CD4-positive, alpha-beta memory T cell (primary cell): ENCODE data around the gene WFDC11. TPM values are rescaled to one million over a fixed set of nuclear protein-coding genes. Genes with fewer than 3 reads are reported as not detected.
"Not testable (repeated sequence)": the region's sequence is repeated elsewhere in the genome, so short reads cannot be mapped to it uniquely, and the experiment has no call there.

Source experiments
- CTCF ChIA-PET: fragments of 350-600 bp; sonication (Branson Sonifier 250); formaldehyde crosslinking; loops from one replicate; lab custom pipeline; 2021; ENCODE audit warnings: inconsistent platforms; ENCODE audit not compliant: partially characterized antibody; lab: Charles Lee
- POLR2A ChIA-PET: fragments of 350-600 bp; sonication (Branson Sonifier 250); formaldehyde crosslinking; loops from one replicate; lab custom pipeline; 2021; ENCODE audit not compliant: partially characterized antibody; lab: Charles Lee
- DNase-seq, 5 donors: peaks; one replicate each; pipeline versions ENCODE4 v3.0.0 to v3.0.0-alpha.2; 2020 to 2022; ENCODE audit warnings: mixed read lengths in 1 of 5
- H3K27ac ChIP-seq: one replicate; pipeline ENCODE4 v1.7.0; 2013; ENCODE audit warnings: low read depth, low read length
- H3K27me3 ChIP-seq: 2 replicates; pipeline ENCODE4 v1.7.0; 2013; ENCODE audit warnings: mild to moderate bottlenecking, low read length, moderate library complexity; ENCODE audit not compliant: insufficient read depth
- H3K36me3 ChIP-seq: 2 replicates; pipeline ENCODE4 v1.7.0; 2013; ENCODE audit warnings: mild to moderate bottlenecking, low read length, moderate library complexity; ENCODE audit not compliant: insufficient read depth
- H3K4me1 ChIP-seq: 2 replicates; pipeline ENCODE4 v1.7.0; 2013; ENCODE audit warnings: mild to moderate bottlenecking, low read length, moderate library complexity; ENCODE audit not compliant: insufficient read depth
- H3K4me3 ChIP-seq, 2 donors: one replicate each; pipeline ENCODE4 v1.7.0; 2013; ENCODE audit warnings: low read length in 2 of 2, mild to moderate bottlenecking in 1 of 2
- H3K9me3 ChIP-seq, 2 donors: one replicate each; pipeline ENCODE4 v1.7.0; 2013; ENCODE audit warnings: low read length in 2 of 2, control low read depth in 1 of 2; ENCODE audit not compliant: control insufficient read depth in 1 of 2
- H3K27ac Mint-ChIP-seq, 7 donors: one replicate each; pipeline ENCODE4 v1.8.0; 2020 to 2021; ENCODE audit warnings: mixed read lengths in 7 of 7, mild to moderate bottlenecking in 6 of 7, inconsistent platforms in 3 of 7, moderate library complexity in 3 of 7
- H3K27me3 Mint-ChIP-seq, 2 donors: one replicate each; pipeline ENCODE4 v1.8.0; 2020 to 2021; ENCODE audit warnings: mixed read lengths in 2 of 2
- H3K36me3 Mint-ChIP-seq, 2 donors: one replicate each; pipeline ENCODE4 v1.8.0; 2020 to 2021; ENCODE audit warnings: mixed read lengths in 2 of 2, inconsistent platforms in 1 of 2, mild to moderate bottlenecking in 1 of 2
- H3K4me1 Mint-ChIP-seq, 4 donors: one replicate each; pipeline ENCODE4 v1.8.0; 2020 to 2021; ENCODE audit warnings: mixed read lengths in 4 of 4, mild to moderate bottlenecking in 1 of 4
- H3K4me3 Mint-ChIP-seq, 8 donors: one replicate each; pipeline ENCODE4 v1.8.0; 2020 to 2021; ENCODE audit warnings: mixed read lengths in 8 of 8, mild to moderate bottlenecking in 7 of 8, moderate library complexity in 6 of 8, inconsistent platforms in 3 of 8
- H3K9me3 Mint-ChIP-seq, 8 donors: one replicate each; pipeline ENCODE4 v1.8.0; 2020 to 2021; ENCODE audit warnings: mixed read lengths in 8 of 8, mild to moderate bottlenecking in 5 of 8, inconsistent platforms in 3 of 8, moderate library complexity in 1 of 8
- intact Hi-C: fragments of 100-400 bp; cut with micrococcal nuclease; formaldehyde crosslinking; loops from one replicate; pipeline ENCODE4 v1.15.1; 2023
- polyA plus RNA-seq, 2 donors: library from polyadenylated mRNA; unstranded; fragments of 300-500 nt; fragmentation: Illumina TruSeq; gene quantifications; one replicate each; pipeline ENCODE4 v1.2.3, GENCODE V29; 2021
- total RNA-seq, 2 experiments: library from RNA; stranded (reverse); gene quantifications; one replicate each; pipeline ENCODE4 v1.2.3, GENCODE V29; 2021

WFDC11 gene
- total and polyA plus RNA-seq, 4 experiments from 2014 or later, result not detected

DNA sequence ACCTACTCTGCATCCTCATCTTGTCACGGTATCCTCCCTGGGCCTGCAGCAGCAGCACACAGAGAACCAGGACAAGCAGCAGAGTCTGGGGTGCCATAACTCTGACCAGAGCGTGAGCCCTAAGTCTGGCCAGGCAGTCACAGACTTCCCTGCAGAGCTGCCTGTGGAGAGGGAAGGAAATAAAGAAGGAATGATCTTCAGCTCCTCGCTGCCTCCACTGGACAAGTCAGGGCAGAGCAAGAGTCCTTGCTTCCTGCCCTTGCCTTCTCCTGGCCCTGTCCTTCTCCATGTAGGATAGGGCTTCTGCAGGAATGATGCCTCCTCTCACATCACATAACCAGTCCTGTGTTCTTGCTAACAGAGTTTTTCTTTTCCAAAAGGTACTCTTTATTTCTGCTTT is 15.9 kb upstream of the WFDC11 start:
- Mint-ChIP-seq H3K4me1 (no peaks in the 10 kb centered on the region), H3K27ac (no peak overlapping the region), H3K36me3 (peaks cover 0 to 1% of the 10 kb centered on the region in 2 donors), H3K9me3 (peaks cover 0 to 22% (median 6%) of the 10 kb centered on the region in 8 donors), H3K4me3 (no peak overlapping the region), H3K27me3 (peaks cover 13 to 33% of the 10 kb centered on the region in 2 donors)
- CTCF ChIA-PET, result no interaction called here
- Histone ChIP-seq H3K4me1 (no peaks in the 10 kb centered on the region), H3K27ac (no peak overlapping the region), H3K36me3 (no peaks in the 10 kb centered on the region), H3K9me3 (no peaks in the 10 kb centered on the region), H3K27me3 (no peaks in the 10 kb centered on the region), H3K4me3 (no peak overlapping the region)
- POLR2A ChIA-PET, result no interaction called here
- no peak for DNase-seq
- intact Hi-C loops, result no loop called here

DNA sequence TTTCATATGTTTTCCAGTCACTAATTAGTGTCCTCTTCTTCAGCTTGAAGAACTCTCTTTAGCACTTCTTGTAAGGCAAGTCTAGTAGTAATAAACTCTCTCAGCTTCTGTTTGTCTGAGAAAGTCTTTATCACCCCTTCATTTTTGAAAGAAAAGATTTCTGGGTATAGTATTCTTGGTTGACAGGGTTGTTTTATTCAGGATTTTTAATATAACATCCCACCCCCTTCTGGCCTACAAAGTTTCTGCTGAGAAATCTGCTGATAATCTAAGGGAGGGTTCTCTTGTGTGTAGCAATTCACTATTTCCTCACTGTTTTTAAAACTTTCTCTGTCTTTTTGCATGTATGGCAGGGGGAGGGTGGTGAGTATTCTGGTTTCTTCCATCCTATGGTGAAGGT is 9.6 kb upstream of the WFDC11 start:
- Histone ChIP-seq H3K4me1 (no peaks in the 10 kb centered on the region), H3K27ac (no peak overlapping the region), H3K9me3 (peaks cover 0 to 12% of the 10 kb centered on the region in 2 donors), H3K4me3 (no peak overlapping the region), H3K27me3 (no peaks in the 10 kb centered on the region), H3K36me3 (no peaks in the 10 kb centered on the region)
- peaks cover 9 to 25% of the 10 kb centered on the region in 2 donors for H3K27me3 Mint-ChIP-seq
- H3K9me3 Mint-ChIP-seq, result peaks cover 3 to 56% (median 41%) of the 10 kb centered on the region in 8 donors
- intact Hi-C loops, result no loop called here
- H3K4me1 Mint-ChIP-seq, result no peaks in the 10 kb centered on the region
- CTCF ChIA-PET, result no interaction called here
- no peak overlapping the region for H3K27ac Mint-ChIP-seq
- H3K4me3 Mint-ChIP-seq, result no peak overlapping the region
- POLR2A ChIA-PET, result no interaction called here
- peaks cover 0 to 4% of the 10 kb centered on the region in 2 donors for H3K36me3 Mint-ChIP-seq
- DNase-seq, result no peak

DNA sequence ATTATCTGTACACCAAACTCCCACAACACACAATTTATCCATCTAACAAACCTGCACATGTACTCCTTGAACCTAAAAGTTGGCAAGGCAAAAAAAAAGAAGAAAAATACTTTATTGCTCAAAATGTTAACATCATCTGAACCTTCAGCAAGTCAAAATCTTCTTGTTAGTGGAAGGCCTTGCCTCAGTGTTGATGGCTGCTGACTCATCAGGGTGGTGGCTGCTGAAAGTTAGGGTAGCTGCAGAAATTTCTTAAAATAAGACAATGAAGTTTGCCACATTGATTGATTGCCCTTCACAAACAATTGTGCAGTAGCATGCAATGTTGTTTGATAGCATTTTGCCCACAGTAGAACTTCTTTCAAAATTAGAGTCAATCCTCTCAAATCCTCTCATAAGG is 2.7 kb upstream of the WFDC11 start:
- Histone ChIP-seq H3K4me3 (no peak overlapping the region), H3K36me3 (no peaks in the 10 kb centered on the region), H3K27me3 (no peaks in the 10 kb centered on the region), H3K4me1 (no peaks in the 10 kb centered on the region), H3K9me3 (no peaks in the 10 kb centered on the region), H3K27ac (no peak overlapping the region)
- peaks cover 0 to 2% of the 10 kb centered on the region in 2 donors for H3K36me3 Mint-ChIP-seq
- ChIA-PET POLR2A (no interaction called here), CTCF (no interaction called here)
- H3K4me1 Mint-ChIP-seq, result no peaks in the 10 kb centered on the region
- intact Hi-C loops, result no loop called here
- no peak overlapping the region for H3K4me3 Mint-ChIP-seq
- H3K9me3 Mint-ChIP-seq, result peaks cover 0 to 21% (median 11%) of the 10 kb centered on the region in 8 donors
- peaks cover 16% of the 10 kb centered on the region in 2 donors for H3K27me3 Mint-ChIP-seq
- no peak overlapping the region for H3K27ac Mint-ChIP-seq
- no peak for DNase-seq

DNA sequence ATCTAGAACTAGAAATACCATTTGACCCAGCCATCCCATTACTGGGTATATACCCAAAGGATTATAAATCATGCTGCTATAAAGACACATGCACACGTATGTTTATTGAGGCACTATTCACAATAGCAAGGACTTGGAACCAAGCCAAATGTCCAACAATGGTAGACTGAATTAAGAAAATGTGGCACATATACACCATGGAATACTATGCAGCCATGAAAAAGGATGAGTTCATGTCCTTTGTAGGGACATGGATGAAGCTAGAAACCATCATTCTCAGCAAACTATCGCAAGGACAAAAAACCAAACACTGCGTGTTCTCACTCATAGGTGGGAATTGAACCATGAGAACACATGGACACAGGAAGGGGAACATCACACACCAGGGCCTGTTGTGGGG is 13.0 kb downstream of the WFDC11 start:
- H3K4me3 Mint-ChIP-seq, H3K27ac ChIP-seq, intact Hi-C loops, H3K36me3 Mint-ChIP-seq, H3K27me3 Mint-ChIP-seq, POLR2A ChIA-PET, H3K9me3 ChIP-seq, H3K4me1 Mint-ChIP-seq, H3K4me3 ChIP-seq, H3K36me3 ChIP-seq, CTCF ChIA-PET, DNase-seq, H3K27me3 ChIP-seq, H3K4me1 ChIP-seq, H3K27ac Mint-ChIP-seq: not testable (repeated sequence)
- peaks cover 0 to 11% (median 4%) of the 10 kb centered on the region in 8 donors for H3K9me3 Mint-ChIP-seq

DNA sequence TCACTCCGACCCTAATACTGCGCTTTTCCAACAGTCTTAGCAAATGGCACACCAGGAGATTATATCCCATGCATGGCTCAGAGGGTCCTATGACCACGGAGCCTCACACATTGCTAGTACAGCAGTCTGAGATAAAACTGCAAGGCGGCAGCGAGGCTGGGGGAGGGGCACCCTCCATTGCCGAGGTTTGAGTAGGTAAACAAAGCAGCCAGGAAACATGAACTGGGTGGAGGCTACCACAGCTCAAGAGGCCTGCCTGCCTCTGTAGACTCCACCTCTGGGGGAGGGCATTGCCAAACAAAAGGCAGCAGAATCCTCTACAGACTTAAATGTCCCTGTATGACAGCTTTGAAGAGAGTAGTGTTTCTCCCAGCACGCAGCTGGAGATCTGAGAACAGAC is 18.3 kb downstream of the WFDC11 start:
- H3K4me3 ChIP-seq, H3K36me3 ChIP-seq, H3K9me3 ChIP-seq, intact Hi-C loops, H3K27ac Mint-ChIP-seq, H3K4me1 Mint-ChIP-seq, H3K27ac ChIP-seq, H3K36me3 Mint-ChIP-seq, POLR2A ChIA-PET, H3K27me3 ChIP-seq, H3K4me1 ChIP-seq, CTCF ChIA-PET: not testable (repeated sequence)
- Mint-ChIP-seq H3K9me3 (peaks cover 0 to 14% (median 0%) of the 10 kb centered on the region in 8 donors), H3K27me3 (peaks cover 3 to 21% of the 10 kb centered on the region in 2 donors), H3K4me3 (peak overlapping the region in 1 of 8 donors; percentile 40)
- peak in 2 of 5 donors; percentile 3 to 6 for DNase-seq

DNA sequence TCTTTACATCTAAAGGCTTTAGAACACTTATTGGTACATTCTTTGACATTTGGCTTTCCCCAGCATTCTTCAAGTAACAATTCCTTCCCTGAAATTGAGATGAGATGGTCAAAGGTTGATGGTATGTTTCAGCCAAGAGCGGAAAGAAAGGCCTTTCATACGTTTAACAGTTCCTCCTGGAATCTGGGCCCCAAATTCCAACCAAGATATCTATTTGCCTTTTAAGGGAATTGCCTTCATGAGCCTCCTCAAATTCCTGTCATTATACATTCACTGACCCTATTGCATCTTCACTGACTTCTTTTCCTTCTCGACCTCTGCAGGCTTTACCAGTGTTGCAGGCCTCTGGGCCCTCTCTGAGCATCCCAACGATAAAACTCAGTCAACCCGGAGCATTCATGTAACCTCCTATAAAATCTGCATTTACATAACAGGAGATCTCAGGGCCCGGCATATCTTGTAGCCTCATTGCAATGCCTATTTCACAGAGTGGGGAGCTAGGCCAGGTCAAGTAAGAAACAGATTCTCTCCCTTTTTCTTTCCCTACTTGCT is 20.7 kb downstream of the WFDC11 start:
- no peak overlapping the region for H3K4me3 Mint-ChIP-seq
- ChIA-PET POLR2A (no interaction called here), CTCF (no interaction called here)
- no peak overlapping the region for H3K27ac ChIP-seq
- peaks cover 4 to 18% of the 10 kb centered on the region in 2 donors for H3K27me3 Mint-ChIP-seq
- no peak overlapping the region for H3K27ac Mint-ChIP-seq
- no peaks in the 10 kb centered on the region for H3K9me3 ChIP-seq
- H3K9me3 Mint-ChIP-seq, result peaks cover 0 to 12% (median 0%) of the 10 kb centered on the region in 8 donors
- DNase-seq, result no peak
- H3K4me1 Mint-ChIP-seq, result no peaks in the 10 kb centered on the region
- no peaks in the 10 kb centered on the region for H3K4me1 ChIP-seq
- intact Hi-C loops, result no loop called here
- no peak overlapping the region for H3K4me3 ChIP-seq
- H3K36me3 ChIP-seq, result no peaks in the 10 kb centered on the region
- no peaks in the 10 kb centered on the region for H3K27me3 ChIP-seq
- no peaks in the 10 kb centered on the region for H3K36me3 Mint-ChIP-seq

DNA sequence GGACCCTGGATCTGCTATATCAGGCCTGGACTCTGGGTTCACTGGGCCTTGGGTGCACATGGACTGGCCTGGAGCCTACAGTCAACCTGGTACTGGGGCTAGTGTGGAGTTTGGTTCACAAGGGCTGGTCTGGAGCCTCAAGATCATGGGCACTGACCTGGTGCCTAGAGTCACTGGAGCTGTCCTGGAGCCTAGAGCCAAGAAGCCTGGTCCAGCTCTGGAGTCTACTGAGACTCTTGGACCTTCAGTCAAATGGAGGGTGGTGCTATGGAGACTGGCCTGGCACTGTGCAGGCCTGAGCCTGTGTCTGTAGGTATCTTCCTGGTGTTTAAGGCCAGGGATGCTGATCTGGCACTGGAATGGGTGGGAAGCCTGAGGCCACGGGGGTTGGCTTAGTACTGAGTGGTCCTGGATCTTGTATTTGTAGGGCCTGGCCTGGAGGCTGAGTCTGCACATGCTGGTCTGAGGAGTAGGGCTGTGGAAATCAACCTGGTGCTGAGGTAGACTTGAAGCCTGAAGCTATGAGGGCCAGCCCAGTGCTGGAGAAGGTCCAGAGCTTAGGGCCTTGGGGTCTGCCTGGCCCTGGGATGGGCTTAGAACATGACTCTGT is 22.5 kb downstream of the WFDC11 start:
- Histone ChIP-seq H3K27ac (no peak overlapping the region), H3K9me3 (no peaks in the 10 kb centered on the region), H3K4me3 (no peak overlapping the region), H3K36me3 (no peaks in the 10 kb centered on the region), H3K4me1 (no peaks in the 10 kb centered on the region), H3K27me3 (no peaks in the 10 kb centered on the region)
- intact Hi-C loops, result no loop called here
- peaks cover 1 to 13% of the 10 kb centered on the region in 2 donors for H3K27me3 Mint-ChIP-seq
- H3K27ac Mint-ChIP-seq, result no peak overlapping the region
- no peaks in the 10 kb centered on the region for H3K4me1 Mint-ChIP-seq
- H3K36me3 Mint-ChIP-seq, result no peaks in the 10 kb centered on the region
- peaks cover 0 to 11% (median 0%) of the 10 kb centered on the region in 8 donors for H3K9me3 Mint-ChIP-seq
- POLR2A ChIA-PET, result no interaction called here
- CTCF ChIA-PET, result interaction anchor here (1.2 kb wide), 1 partner anchor 18 kb away, joined by 3 read pairs; the partner anchor contains the start of gene WFDC10A
- H3K4me3 Mint-ChIP-seq, result no peak overlapping the region
- DNase-seq, result no peak
